Right lung (tissue), 5 donors: ENCODE data around the gene CCDC175. TPM values are rescaled to one million over a fixed set of nuclear protein-coding genes. Genes with fewer than 3 reads are reported as not detected.

Experiments used
- DNase-seq, 2 donors: peaks; one replicate each; pipeline ENCODE4 v3.0.0-alpha.2; 2013
- polyA plus RNA-seq, 5 donors: library from polyadenylated mRNA; unstranded; fragments of 120-200 nt; gene quantifications; one replicate each; pipeline versions ENCODE4 v1.2.1 to v1.2.3, GENCODE V29; 2013; ENCODE audit warnings: inconsistent platforms in 1 of 5, low replicate concordance in 1 of 5; ENCODE audit not compliant: insufficient read length in 5 of 5, insufficient read depth in 1 of 5

Gene CCDC175
- polyA plus RNA-seq, 5 donors = 0.18 to 1.2 (median 0.66) TPM

- DNase-seq = no peak
These were observed 93.9 kb downstream of the CCDC175 start for GRCh38 chr14:59482541-59483331.

GRCh38 chr14:59481871-59482540 lies 94.6 kb downstream of the CCDC175 start:
- DNase-seq = peak in 1 of 2 donors; percentile 30

- no peak for DNase-seq
These were observed 95.2 kb downstream of the CCDC175 start for GRCh38 chr14:59481407-59481806.

GRCh38 chr14:59480166-59480565 lies 96.4 kb downstream of the CCDC175 start:
- DNase-seq = no peak

- DNase-seq = no peak
These were observed 98.1 kb downstream of the CCDC175 start for GRCh38 chr14:59478540-59478939.

GRCh38 chr14:59475709-59476108 lies 100.9 kb downstream of the CCDC175 start:
- no peak for DNase-seq

- DNase-seq = no peak
These were observed 102.4 kb downstream of the CCDC175 start for GRCh38 chr14:59474172-59474571.

GRCh38 chr14:59465316-59466135 lies 111.1 kb downstream of the CCDC175 start, which contains the start of gene GPR135:
TSS of gene GPR135 (minus strand) at chr14:59465380. CDS start at chr14:59465226, 154 bp downstream.
- peak; percentile 62 to 68 for DNase-seq

GRCh38 chr14:59464486-59465315 lies 111.9 kb downstream of the CCDC175 start:
- peak; percentile 57 to 70 for DNase-seq

GRCh38 chr14:59463787-59464485 lies 112.7 kb downstream of the CCDC175 start:
- no peak for DNase-seq

GRCh38 chr14:59461891-59462290 lies 114.7 kb downstream of the CCDC175 start:
- DNase-seq = no peak

- DNase-seq = no peak
These were observed 116.2 kb downstream of the CCDC175 start for GRCh38 chr14:59460378-59460777.

- no peak for DNase-seq
These were observed 118.1 kb downstream of the CCDC175 start for GRCh38 chr14:59458486-59458885.

- DNase-seq = no peak
These were observed 121.2 kb downstream of the CCDC175 start for GRCh38 chr14:59455411-59455810.

Other genes with a start within 250 kb of the CCDC175 start
- gene GPR135, start 111.4 kb downstream of the CCDC175 start, polyA plus RNA-seq = 1 to 10 TPM; 3.7 to 6.1 (median 5.9) TPM
- 10 to 100 TPM; 33.7 to 58.7 (median 52.8) TPM for gene L3HYPDH, start 92.4 kb downstream of the CCDC175 start, polyA plus RNA-seq
- 10 to 100 TPM; 70.8 to 98.6 (median 88.4) TPM for gene JKAMP, start 92.3 kb downstream of the CCDC175 start, polyA plus RNA-seq